Fibroblast of skin of scalp (primary cell): ENCODE results near the gene OR52W1. TPM values are rescaled to one million over a fixed set of nuclear protein-coding genes. Genes with fewer than 3 reads are reported as not detected.

ENCODE experiments used
- DNase-seq: peaks from one replicate; pipeline ENCODE4 v3.0.0-alpha.2; 2013
- polyA plus RNA-seq, 2 experiments: library from polyadenylated mRNA; unstranded; fragments of 120-200 nt; gene quantifications; one replicate each; pipeline ENCODE4 v1.2.1, GENCODE V29; 2013; ENCODE audit not compliant: insufficient read length in 2 of 2

The OR52W1 gene
- polyA plus RNA-seq (2013, experiment 1 of 2; ENCODE audit: insufficient read length), result not detected
- polyA plus RNA-seq (2013, experiment 2 of 2; ENCODE audit: insufficient read length), result not detected

- no peak for DNase-seq
These were observed at the start of gene OR52W1 for GRCh38 chr11:6199174-6199810. Gene OR52W1, plus strand, starts transcription at chr11:6199224. Its CDS starts 0 bp downstream, at chr11:6199224.

- no peak for DNase-seq
These were observed 47.9 kb upstream of the OR52W1 start for GRCh38 chr11:6151117-6151516.

GRCh38 chr11:6152126-6152525 lies 46.9 kb upstream of the OR52W1 start:
- DNase-seq, result no peak

GRCh38 chr11:6156628-6157359 lies 42.2 kb upstream of the OR52W1 start:
- no peak for DNase-seq

- no peak for DNase-seq
These were observed 28.8 kb upstream of the OR52W1 start, which contains the start of gene OR52B2 for GRCh38 chr11:6170226-6170625. Gene OR52B2, minus strand, starts transcription at chr11:6170326. Its CDS starts 0 bp downstream, at chr11:6170326.

- DNase-seq, result no peak
These were observed 23.6 kb upstream of the OR52W1 start for GRCh38 chr11:6175440-6175839.

- DNase-seq, result no peak
These were observed 7.3 kb upstream of the OR52W1 start for GRCh38 chr11:6191742-6192141.

- no peak for DNase-seq
These were observed 4.9 kb upstream of the OR52W1 start for GRCh38 chr11:6194065-6194581.

- DNase-seq, result no peak
These were observed 2.6 kb upstream of the OR52W1 start for GRCh38 chr11:6196396-6196795.

- DNase-seq, result no peak
These were observed 1.4 kb upstream of the OR52W1 start for GRCh38 chr11:6197466-6198200.

GRCh38 chr11:6200975-6201374 lies 2.0 kb downstream of the OR52W1 start:
- DNase-seq, result no peak

- no peak for DNase-seq
These were observed 2.5 kb downstream of the OR52W1 start for GRCh38 chr11:6201481-6201880.

- no peak for DNase-seq
These were observed 3.0 kb downstream of the OR52W1 start for GRCh38 chr11:6202041-6202440.

- DNase-seq, result no peak
These were observed 4.3 kb downstream of the OR52W1 start for GRCh38 chr11:6203327-6203726.

- no peak for DNase-seq
These were observed 5.7 kb downstream of the OR52W1 start for GRCh38 chr11:6204706-6205105.

GRCh38 chr11:6205366-6205765 lies 6.3 kb downstream of the OR52W1 start, which contains the start of gene C11orf42:
Gene C11orf42, plus strand, starts transcription at chr11:6205557. Its CDS starts 59 bp downstream, at chr11:6205616.
- no peak for DNase-seq

- DNase-seq, result no peak
These were observed 7.6 kb downstream of the OR52W1 start for GRCh38 chr11:6206456-6207180.

GRCh38 chr11:6209801-6210200 lies 10.8 kb downstream of the OR52W1 start:
- DNase-seq, result no peak

- peak; percentile 55 for DNase-seq
These were observed 11.4 kb downstream of the OR52W1 start for GRCh38 chr11:6210274-6210955.

GRCh38 chr11:6214530-6214929 lies 15.5 kb downstream of the OR52W1 start:
- DNase-seq, result no peak

GRCh38 chr11:6216501-6216900 lies 17.5 kb downstream of the OR52W1 start:
- no peak for DNase-seq

- DNase-seq, result no peak
These were observed 18.7 kb downstream of the OR52W1 start for GRCh38 chr11:6217722-6218121.
